MV-4-11 (cell line): ENCODE results near the gene DEPDC5.

Experiments
- DNase-seq: peaks from one replicate; lab custom pipeline; 2025; lab: John Stamatoyannopoulos, UW

DEPDC5 gene

DNA sequence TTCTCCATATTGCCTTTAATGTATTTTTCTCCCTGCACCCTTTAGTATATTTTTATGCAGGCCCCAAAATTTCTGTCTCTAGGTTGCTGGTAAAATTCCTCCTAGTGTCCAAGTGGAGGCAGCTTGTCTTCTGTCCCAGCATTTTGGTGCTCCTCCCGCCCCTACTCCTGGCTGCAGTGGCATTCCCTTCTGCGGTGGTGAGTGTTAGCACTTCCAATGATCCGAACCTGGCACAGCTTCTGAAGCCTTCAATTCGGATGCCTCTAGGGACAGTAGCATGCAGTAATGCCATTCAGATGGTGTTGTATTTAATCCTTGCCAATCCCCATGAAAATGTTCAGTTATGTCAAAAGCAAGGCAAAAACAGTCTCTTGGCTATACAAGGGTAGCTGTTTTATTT lies 196.4 kb downstream of the DEPDC5 start:
- DNase-seq, result no peak

DNA sequence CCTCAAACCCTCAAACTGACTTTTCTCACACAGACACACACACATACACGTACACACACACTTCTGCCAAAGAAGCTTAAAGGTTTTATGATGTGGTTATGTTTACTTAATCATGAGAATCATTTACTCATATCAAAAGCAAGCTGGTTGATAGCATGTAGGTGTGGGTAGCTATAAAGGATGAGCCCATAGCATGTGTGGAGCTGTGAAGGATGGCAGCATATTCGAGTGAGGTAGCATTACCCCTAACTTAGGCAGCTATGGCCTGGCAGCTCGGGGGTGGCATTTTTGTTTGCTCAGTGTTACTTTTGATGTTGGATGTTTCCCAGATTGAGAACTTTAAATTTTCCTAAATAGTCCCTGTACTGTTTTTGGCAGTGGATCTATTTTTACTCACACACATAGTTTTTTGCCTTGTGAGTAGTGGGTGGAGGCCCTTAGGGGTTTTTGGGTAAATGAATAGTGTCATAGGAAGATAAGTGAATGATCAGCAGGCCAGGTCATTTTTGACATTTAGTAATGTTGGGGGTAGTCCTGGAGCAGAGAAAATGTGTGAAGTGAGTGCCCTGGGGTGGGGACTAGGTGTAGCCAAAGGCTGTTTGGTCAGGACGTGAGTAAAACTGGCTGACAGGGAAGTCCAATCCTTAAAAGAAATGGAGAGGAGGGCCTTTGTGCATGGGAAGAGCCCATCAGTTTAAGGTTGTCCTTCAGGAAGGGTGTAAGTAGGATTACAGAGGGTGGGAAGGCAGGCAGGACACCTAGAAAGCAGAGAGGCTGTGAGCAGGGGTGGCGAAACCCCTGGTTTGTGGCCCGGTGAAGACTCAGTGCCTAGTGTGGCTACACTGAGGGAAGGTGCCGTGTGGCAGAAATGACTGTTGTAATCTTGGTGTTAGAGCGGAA lies 197.6 kb downstream of the DEPDC5 start:
- DNase-seq, result no peak

DNA sequence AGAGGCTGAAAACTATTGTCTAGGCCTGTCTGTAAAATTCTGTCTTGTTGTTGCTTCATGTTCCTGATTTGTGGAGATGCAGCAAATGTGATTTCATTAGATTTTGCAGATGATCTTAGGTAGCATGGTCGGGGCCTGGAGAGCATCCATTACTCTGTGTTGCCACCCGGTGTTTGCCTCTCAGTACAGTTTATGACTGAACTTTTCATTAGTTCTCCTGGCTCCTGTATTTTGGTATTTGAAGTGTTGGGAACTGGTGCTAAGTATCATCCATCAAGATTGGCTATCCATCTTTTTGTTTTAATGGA lies 198.2 kb downstream of the DEPDC5 start:
- DNase-seq, result no peak

- DNase-seq, result no peak
These were observed 198.7 kb downstream of the DEPDC5 start for GRCh38 chr22:31952472-31952871.

DNA sequence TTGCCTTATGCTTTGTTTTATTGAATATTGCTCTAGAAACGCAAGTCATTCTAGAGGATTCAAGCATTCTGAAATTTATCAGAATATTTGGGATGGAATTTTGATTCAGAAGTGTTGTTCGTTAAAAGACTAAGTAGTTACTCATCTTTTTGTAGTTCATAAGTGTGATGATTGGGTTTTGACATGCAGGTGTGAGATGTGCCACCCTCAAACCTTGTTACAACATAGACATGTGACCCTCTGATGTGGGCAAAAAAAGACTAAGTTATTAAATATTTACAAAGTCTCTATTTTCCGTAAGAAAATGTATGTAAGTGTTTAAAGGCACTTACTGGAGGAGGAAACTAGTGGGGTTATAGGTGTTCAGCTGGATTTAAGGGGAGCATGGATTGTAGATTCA lies 199.4 kb downstream of the DEPDC5 start:
- no peak for DNase-seq

DNA sequence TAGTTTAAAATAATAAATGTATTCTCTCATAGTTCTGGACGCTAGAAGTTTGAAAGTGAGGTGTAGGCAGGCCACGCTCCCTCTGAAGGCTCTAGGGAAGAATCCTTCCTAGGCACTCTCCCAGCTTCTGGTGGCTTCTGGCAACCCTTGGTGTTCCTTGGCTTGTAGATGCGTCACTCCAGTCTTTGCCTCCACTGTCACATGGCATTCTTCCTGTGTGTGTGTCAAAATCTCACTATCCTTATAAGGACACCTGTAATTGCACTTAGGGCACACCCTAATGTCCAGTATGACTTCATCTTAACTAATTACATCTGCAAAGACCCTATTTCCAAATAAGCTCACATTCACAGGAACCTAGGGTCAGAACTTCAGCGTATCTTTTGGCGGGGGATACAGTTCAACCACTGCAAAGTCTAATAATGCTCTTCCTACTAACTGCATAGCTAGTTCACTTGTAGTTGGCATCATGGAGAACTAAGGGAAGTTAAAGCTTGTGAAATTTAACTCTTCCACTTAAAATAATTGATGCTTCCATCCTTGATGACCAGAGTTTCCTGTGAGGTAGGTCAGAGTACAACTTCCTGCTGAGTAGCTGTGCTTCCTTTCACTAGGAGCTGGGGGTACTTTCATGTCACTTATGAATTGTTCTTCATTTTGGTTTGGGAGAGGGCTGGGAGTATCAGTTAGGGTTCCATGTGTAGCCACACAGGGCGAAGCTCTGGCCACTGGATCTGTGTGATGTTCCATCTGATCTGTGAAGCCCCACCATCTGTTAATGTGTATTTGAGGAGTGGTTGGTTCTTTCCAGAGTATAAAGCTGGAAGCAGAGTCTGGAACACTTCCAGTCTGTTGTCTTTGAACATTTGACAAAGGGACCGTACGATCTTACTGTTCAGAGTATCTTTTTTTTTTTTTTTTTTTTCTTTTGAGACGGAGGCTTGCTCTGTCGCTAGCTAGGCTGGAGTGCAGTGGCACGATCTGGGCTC lies 201.0 kb downstream of the DEPDC5 start:
- DNase-seq, result no peak

DNA sequence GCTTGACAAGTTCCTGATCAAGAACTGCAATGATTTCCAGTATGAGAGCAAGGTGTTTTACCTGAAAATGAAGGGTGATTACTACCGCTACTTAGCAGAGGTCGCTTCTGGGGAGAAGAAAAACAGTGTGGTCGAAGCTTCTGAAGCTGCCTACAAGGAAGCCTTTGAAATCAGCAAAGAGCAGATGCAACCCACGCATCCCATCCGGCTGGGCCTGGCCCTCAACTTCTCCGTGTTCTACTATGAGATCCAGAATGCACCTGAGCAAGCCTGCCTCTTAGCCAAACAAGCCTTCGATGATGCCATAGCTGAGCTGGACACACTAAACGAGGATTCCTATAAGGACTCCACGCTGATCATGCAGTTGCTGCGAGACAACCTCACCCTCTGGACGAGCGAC lies 202.5 kb downstream of the DEPDC5 start:
- no peak for DNase-seq
